Mammary epithelial cell (primary cell): ENCODE results near the gene DNMBP.

Experiments
- EZH2 ChIP-seq: IDR thresholded peaks from 2 replicates; pipeline ENCODE4 v1.6.1; 2012; ENCODE audit warnings: low read length, inconsistent platforms, borderline replicate concordance
- TF ChIP-seq, protein P1 (sequence below), 2 donors: IDR thresholded peaks in 1 of 2; conservative IDR thresholded peaks in 1 of 2; 2 replicates each; pipeline ENCODE4 v1.5.1; 2011 to 2012; ENCODE audit warnings: inconsistent platforms in 2 of 2, low read length in 2 of 2, mild to moderate bottlenecking in 2 of 2, control low read depth in 1 of 2, low read depth in 1 of 2; ENCODE audit not compliant: insufficient read depth in 1 of 2; ENCODE audit errors: extremely low read depth in 1 of 2

- TF ChIP-seq EZH2: no peak
- TF ChIP-seq, protein P1, sequence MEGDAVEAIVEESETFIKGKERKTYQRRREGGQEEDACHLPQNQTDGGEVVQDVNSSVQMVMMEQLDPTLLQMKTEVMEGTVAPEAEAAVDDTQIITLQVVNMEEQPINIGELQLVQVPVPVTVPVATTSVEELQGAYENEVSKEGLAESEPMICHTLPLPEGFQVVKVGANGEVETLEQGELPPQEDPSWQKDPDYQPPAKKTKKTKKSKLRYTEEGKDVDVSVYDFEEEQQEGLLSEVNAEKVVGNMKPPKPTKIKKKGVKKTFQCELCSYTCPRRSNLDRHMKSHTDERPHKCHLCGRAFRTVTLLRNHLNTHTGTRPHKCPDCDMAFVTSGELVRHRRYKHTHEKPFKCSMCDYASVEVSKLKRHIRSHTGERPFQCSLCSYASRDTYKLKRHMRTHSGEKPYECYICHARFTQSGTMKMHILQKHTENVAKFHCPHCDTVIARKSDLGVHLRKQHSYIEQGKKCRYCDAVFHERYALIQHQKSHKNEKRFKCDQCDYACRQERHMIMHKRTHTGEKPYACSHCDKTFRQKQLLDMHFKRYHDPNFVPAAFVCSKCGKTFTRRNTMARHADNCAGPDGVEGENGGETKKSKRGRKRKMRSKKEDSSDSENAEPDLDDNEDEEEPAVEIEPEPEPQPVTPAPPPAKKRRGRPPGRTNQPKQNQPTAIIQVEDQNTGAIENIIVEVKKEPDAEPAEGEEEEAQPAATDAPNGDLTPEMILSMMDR (conservative IDR thresholded peaks at IDR 0.05 in 1 of 2, IDR thresholded peaks at IDR 0.05 in 1 of 2; ENCODE audit: extremely low read depth in 1 of 2, insufficient read depth in 1 of 2, low read depth in 1 of 2, low read length in 2 of 2): no peak
These were observed 181.8 kb downstream of the DNMBP start for GRCh38 chr10:99827936-99828335.
